Measurements from ENCODE around the gene PRG3. TPM values are rescaled to one million over a fixed set of nuclear protein-coding genes. Genes with fewer than 3 reads are reported as not detected.
A peak's percentile ranks its signal among the peaks of the same experiment; 100 is the strongest.

PRG3 gene
- total and polyA plus RNA-seq, 2 experiments from 2014 or later, result not detected

DNA sequence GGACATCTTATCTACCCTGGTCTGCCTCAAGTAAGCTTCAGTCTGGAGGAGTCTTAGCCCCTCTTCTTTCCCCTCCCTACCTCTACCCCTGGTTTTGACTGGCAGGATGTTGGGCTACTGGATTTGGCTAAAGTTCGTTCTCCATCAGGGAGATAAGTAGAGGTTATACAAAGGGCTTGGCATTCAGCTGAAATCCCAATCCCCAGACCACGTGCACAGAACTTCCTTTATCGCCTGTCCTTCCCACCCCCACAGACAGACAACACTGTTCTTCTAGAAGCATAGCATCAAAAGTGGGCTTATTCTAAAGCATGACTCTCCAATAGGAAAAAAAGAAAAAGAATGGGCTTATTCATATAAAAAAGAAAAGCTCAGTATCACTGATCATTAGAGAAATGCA lies 7.8 kb downstream of the PRG3 start:
- Histone ChIP-seq H3K9me3 (ENCODE audit: low read depth) (no peaks in the 10 kb centered on the region), H3K27ac (no peak overlapping the region), H3K4me1 (ENCODE audit: low read depth) (no peaks in the 10 kb centered on the region), H3K4me3 (no peak overlapping the region), H3K36me3 (no peaks in the 10 kb centered on the region), H3K27me3 (no peaks in the 10 kb centered on the region)
- TF ChIP-seq, protein P1, sequence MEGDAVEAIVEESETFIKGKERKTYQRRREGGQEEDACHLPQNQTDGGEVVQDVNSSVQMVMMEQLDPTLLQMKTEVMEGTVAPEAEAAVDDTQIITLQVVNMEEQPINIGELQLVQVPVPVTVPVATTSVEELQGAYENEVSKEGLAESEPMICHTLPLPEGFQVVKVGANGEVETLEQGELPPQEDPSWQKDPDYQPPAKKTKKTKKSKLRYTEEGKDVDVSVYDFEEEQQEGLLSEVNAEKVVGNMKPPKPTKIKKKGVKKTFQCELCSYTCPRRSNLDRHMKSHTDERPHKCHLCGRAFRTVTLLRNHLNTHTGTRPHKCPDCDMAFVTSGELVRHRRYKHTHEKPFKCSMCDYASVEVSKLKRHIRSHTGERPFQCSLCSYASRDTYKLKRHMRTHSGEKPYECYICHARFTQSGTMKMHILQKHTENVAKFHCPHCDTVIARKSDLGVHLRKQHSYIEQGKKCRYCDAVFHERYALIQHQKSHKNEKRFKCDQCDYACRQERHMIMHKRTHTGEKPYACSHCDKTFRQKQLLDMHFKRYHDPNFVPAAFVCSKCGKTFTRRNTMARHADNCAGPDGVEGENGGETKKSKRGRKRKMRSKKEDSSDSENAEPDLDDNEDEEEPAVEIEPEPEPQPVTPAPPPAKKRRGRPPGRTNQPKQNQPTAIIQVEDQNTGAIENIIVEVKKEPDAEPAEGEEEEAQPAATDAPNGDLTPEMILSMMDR (IDR thresholded peaks at IDR 0.05; ENCODE audit: low read depth, low read length), result no peak
- peak in 1 of 2 donors; percentile 33 for DNase-seq (ENCODE audit: low read depth in 1 of 2, low spot score in 1 of 2)

DNA sequence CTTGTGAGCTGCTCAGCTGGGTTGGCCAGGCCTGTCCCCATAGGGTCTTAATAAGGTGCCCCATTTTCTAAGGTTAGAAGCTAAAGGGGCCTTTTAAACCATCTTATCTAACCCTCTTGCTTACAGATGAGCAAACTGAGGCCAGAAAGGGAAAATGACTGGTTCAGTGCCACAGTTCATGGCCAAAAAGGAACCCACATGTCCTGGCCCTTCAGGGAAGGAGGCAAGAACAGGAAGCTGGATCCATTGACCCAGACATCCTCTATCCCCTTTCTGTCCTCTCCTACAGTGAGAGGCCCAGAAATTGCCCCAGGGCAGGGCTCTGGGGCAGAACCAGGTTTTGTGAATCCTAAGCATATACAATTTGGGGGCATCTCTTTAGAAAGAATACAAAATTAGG lies 10.0 kb downstream of the PRG3 start:
- Histone ChIP-seq H3K36me3 (no peaks in the 10 kb centered on the region), H3K27ac (no peak overlapping the region), H3K9me3 (ENCODE audit: low read depth) (no peaks in the 10 kb centered on the region), H3K4me1 (ENCODE audit: low read depth) (no peaks in the 10 kb centered on the region), H3K4me3 (no peak overlapping the region), H3K27me3 (no peaks in the 10 kb centered on the region)
- no peak for DNase-seq (ENCODE audit: low read depth in 1 of 2, low spot score in 1 of 2)
- TF ChIP-seq, protein P1 (IDR thresholded peaks at IDR 0.05; ENCODE audit: low read depth, low read length), result no peak

DNA sequence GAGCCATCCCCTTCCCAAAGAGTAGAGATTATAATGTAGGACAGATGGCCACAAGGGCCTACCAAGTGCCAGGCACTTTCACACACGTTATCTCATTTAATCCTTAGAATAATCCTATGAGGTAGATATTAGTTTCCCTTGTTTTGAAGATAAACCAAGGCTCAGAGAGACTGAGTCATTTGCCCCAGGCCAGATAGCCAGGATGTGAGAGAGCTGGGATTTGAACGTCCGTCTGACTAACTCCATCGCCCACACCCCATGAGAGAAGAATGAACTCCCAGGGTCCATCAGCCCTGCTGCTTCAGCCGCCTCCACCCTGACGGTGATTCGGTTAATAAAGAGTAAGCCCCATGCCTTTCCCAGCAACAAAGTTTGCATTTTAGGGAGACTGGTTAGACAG lies 10.7 kb downstream of the PRG3 start:
- H3K4me3 ChIP-seq, result no peak overlapping the region
- TF ChIP-seq, protein P1 (IDR thresholded peaks at IDR 0.05; ENCODE audit: low read depth, low read length), result no peak
- H3K27ac ChIP-seq, result no peak overlapping the region
- H3K9me3 ChIP-seq (ENCODE audit: low read depth), result no peaks in the 10 kb centered on the region
- no peak for DNase-seq (ENCODE audit: low read depth in 1 of 2, low spot score in 1 of 2)
- no peaks in the 10 kb centered on the region for H3K36me3 ChIP-seq
- no peaks in the 10 kb centered on the region for H3K27me3 ChIP-seq
- H3K4me1 ChIP-seq (ENCODE audit: low read depth), result no peaks in the 10 kb centered on the region

DNA sequence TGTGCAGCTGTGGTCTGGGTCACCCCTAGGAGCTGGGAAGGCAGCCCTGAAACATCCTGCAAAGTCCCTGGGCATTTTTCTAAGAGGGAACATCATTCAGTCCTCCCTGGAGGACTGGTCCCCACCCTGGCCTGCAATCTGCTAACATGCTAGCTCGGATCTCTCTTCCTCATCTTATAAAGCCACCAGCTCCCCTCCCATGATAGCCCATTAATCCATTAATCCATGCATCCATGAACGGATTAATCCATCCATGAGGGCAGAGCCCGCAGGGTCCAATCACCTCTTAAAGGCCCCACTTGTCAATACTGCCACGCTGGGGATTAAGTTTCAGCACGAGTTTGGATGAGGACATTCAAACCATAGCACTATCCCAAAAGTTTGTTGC lies 12.1 kb downstream of the PRG3 start:
- Histone ChIP-seq H3K4me1 (ENCODE audit: low read depth) (no peaks in the 10 kb centered on the region), H3K4me3 (no peak overlapping the region), H3K36me3 (no peaks in the 10 kb centered on the region), H3K27ac (no peak overlapping the region), H3K9me3 (ENCODE audit: low read depth) (no peaks in the 10 kb centered on the region), H3K27me3 (no peaks in the 10 kb centered on the region)
- DNase-seq (ENCODE audit: low read depth in 1 of 2, low spot score in 1 of 2), result no peak
- TF ChIP-seq, protein P1 (IDR thresholded peaks at IDR 0.05; ENCODE audit: low read depth, low read length), result no peak

DNA sequence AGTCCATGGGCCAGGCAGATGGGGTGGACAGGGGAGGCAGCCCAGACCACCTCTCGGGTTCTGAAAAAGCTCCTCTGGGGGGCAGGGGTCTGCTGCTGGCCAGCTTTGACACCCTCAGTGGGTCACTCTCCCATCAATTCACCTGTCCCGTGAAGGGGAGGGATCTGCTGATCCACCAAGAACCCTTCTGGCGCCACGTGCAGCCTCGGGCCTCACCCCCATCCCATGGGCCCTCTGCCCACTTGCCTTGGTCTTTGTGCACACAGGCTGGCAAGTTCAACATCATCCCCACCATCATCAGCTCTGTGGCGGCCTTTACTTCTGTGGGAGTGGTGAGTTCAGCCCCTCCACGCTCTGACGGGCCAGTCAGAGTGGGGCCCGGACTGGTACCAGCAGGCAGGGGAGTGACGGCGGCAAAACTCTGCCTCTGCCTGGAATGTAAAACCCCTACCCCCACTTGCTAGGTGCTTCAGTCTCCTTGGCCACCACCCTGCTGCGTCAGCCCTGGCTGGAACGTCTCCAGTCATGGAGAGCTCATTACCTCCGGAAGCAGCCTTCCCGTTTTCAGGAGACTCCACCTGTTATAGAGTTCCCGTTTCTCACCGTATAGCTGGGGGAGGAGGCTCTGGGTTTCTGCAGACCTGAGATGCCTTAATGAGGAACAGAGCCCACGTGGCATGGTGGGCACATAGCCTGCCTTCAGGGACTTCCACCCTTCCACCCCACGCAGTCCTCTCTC lies 12.7 kb downstream of the PRG3 start:
- no peaks in the 10 kb centered on the region for H3K9me3 ChIP-seq (ENCODE audit: low read depth)
- no peak overlapping the region for H3K4me3 ChIP-seq
- DNase-seq (ENCODE audit: low read depth in 1 of 2, low spot score in 1 of 2), result no peak
- no peak overlapping the region for H3K27ac ChIP-seq
- H3K27me3 ChIP-seq, result no peaks in the 10 kb centered on the region
- no peaks in the 10 kb centered on the region for H3K36me3 ChIP-seq
- H3K4me1 ChIP-seq (ENCODE audit: low read depth), result no peaks in the 10 kb centered on the region
- TF ChIP-seq, protein P1 (IDR thresholded peaks at IDR 0.05; ENCODE audit: low read depth, low read length), result no peak

Measured in cardiac muscle cell (in vitro differentiated cells and primary cell).